ENCODE data around the gene PSORS1C2.
"Not testable (repeated sequence)": the region's sequence is repeated elsewhere in the genome, so short reads cannot be mapped to it uniquely, and the experiment has no call there.

- not testable (repeated sequence) for TF ChIP-seq CTCF (conservative IDR thresholded peaks at IDR 0.05 in 1 of 2, IDR thresholded peaks at IDR 0.05 in 1 of 2; ENCODE audit: low read depth in 1 of 2, low read length in 2 of 2); EZH2 (IDR thresholded peaks at IDR 0.05; ENCODE audit: low read length, missing control alignments)
Observed at GRCh38 chr6:31183859-31184258, 45.0 kb upstream of the PSORS1C2 start.

Measured in fibroblast of lung (primary cell).